ENCODE measurements around the gene PTH.

The PTH gene

DNA sequence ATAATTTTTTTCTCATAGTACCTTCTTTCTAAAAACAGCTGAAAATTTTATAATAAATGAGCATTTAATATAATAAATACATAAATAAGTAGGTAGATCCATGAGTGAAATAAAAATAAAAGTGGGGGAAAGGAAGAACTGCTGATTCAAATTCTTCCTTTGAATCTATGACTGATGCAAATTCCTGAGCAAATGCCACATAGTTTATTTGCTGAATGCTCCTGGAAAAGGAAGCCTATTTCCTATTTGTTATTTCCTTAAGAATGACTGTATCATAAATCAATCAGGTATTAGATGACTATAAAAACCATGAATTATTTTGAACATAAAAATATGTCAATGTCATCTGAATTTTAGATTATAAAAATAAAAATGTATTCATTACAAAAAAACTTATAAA is 49.4 kb downstream of the PTH start:
- DNase-seq = no peak

DNA sequence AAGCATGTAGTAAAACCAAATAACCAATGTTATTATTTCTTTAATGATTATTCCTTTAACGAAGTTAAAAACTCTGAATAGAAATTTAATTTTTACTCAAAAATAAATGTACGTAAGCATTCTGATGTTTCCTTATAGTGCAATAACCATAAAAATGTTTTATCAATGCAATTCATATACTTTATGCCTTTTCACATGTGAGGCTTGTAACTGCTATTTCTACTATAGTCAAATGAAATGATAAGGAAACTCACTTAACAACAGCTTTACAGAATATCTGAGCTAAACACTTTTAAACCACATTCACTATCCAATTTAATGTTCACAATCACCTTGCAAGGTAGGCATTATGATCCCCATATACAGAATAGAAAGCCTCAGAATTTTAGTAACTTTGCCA is 50.2 kb downstream of the PTH start:
- DNase-seq = no peak
